Fibroblast of skin of left quadriceps (primary cell): ENCODE data around the gene AACS.
"Not testable (repeated sequence)": the region's sequence is repeated elsewhere in the genome, so short reads cannot be mapped to it uniquely, and the experiment has no call there.

Experiments used
- DNase-seq, 2 experiments: peaks; one replicate each; pipeline ENCODE4 v3.0.0-alpha.2; 2013; ENCODE audit warnings: low read depth in 2 of 2

The AACS gene

GRCh38 chr12:125056306-125056705, 8.9 kb upstream of the AACS start:
- DNase-seq: no peak

- no peak for DNase-seq
Observed at GRCh38 chr12:125057708-125058107, 7.5 kb upstream of the AACS start.

GRCh38 chr12:125061229-125061628, 4.0 kb upstream of the AACS start:
- no peak for DNase-seq

- not testable (repeated sequence) for DNase-seq
Observed at GRCh38 chr12:125063522-125063921, 1.7 kb upstream of the AACS start.

- DNase-seq: no peak
Observed at GRCh38 chr12:125064492-125064891, 743 bp upstream of the AACS start.

GRCh38 chr12:125065919-125066570, 810 bp downstream of the AACS start:
- DNase-seq: no peak

- no peak for DNase-seq
Observed at GRCh38 chr12:125068391-125068790, 3.2 kb downstream of the AACS start.

- no peak for DNase-seq
Observed at GRCh38 chr12:125069616-125070015, 4.4 kb downstream of the AACS start.

GRCh38 chr12:125070112-125070511, 4.9 kb downstream of the AACS start:
- DNase-seq: no peak

- DNase-seq: no peak
Observed at GRCh38 chr12:125070661-125071390, 5.6 kb downstream of the AACS start.

- no peak for DNase-seq
Observed at GRCh38 chr12:125071456-125071855, 6.2 kb downstream of the AACS start.

GRCh38 chr12:125072496-125072895, 7.3 kb downstream of the AACS start:
- no peak for DNase-seq

GRCh38 chr12:125074294-125074693, 9.1 kb downstream of the AACS start:
- not testable (repeated sequence) for DNase-seq

GRCh38 chr12:125076103-125076502, 10.9 kb downstream of the AACS start:
- no peak for DNase-seq

- no peak for DNase-seq
Observed at GRCh38 chr12:125079084-125079483, 13.8 kb downstream of the AACS start.

GRCh38 chr12:125079648-125080645, 14.7 kb downstream of the AACS start:
- DNase-seq: no peak

GRCh38 chr12:125081427-125081826, 16.2 kb downstream of the AACS start:
- DNase-seq: no peak

GRCh38 chr12:125083072-125083471, 17.8 kb downstream of the AACS start:
- no peak for DNase-seq

GRCh38 chr12:125088199-125088598, 23.0 kb downstream of the AACS start:
- not testable (repeated sequence) for DNase-seq

- DNase-seq: no peak
Observed at GRCh38 chr12:125089083-125089482, 23.8 kb downstream of the AACS start.

- no peak for DNase-seq
Observed at GRCh38 chr12:125089626-125090025, 24.4 kb downstream of the AACS start.

GRCh38 chr12:125090437-125090836, 25.2 kb downstream of the AACS start:
- no peak for DNase-seq
